Heart right ventricle (tissue), 16 donors: Measurements from ENCODE around the gene SMCHD1. TPM values are rescaled to one million over a fixed set of nuclear protein-coding genes. Genes with fewer than 3 reads are reported as not detected.
"Not testable (repeated sequence)": the region's sequence is repeated elsewhere in the genome, so short reads cannot be mapped to it uniquely, and the experiment has no call there.

Experiments
- ATAC-seq, 8 donors: fragments of 200-7000 bp; cut with Tn5 transposase; one replicate each; pipeline ENCODE4 v1.9.1; 2020; ENCODE audit warnings: mild to moderate bottlenecking in 8 of 8, moderate library complexity in 8 of 8, moderate number of reproducible peaks in 1 of 8
- DNase-seq, 2 donors: peaks; one replicate each; pipeline ENCODE4 v3.0.0-alpha.2; 2020
- H3K27ac ChIP-seq, 10 donors: fragments of 200-600 bp; sonication (generic) in 2 of 10; one replicate each; pipeline versions ENCODE4 v1.5.0 to v1.8.0; 2020 to 2022; ENCODE audit warnings: mild to moderate bottlenecking in 3 of 10
- H3K27me3 ChIP-seq, 7 donors: fragments of 200-600 bp; one replicate each; pipeline ENCODE4 v1.8.0; 2021 to 2022; ENCODE audit warnings: mild to moderate bottlenecking in 2 of 7
- H3K36me3 ChIP-seq, 9 donors: fragments of 200-600 bp; sonication (generic) in 1 of 9; one replicate each; pipeline versions ENCODE4 v1.5.0 to v1.8.0; 2020 to 2022; ENCODE audit warnings: mild to moderate bottlenecking in 2 of 9
- H3K4me1 ChIP-seq, 9 donors: fragments of 200-600 bp; sonication (generic) in 1 of 9; one replicate each; pipeline versions ENCODE4 v1.5.0 to v1.8.0; 2020 to 2022; ENCODE audit warnings: mild to moderate bottlenecking in 4 of 9
- H3K4me3 ChIP-seq, 10 donors: fragments of 200-600 bp; sonication (generic) in 2 of 10; one replicate each; pipeline versions ENCODE4 v1.5.0 to v1.8.0; 2020 to 2022; ENCODE audit warnings: mild to moderate bottlenecking in 7 of 10, moderate library complexity in 2 of 10
- H3K9me3 ChIP-seq, 11 donors: fragments of 200-600 bp in 10 of 11; sonication (generic) in 2 of 11; one replicate each; pipeline versions ENCODE4 v1.5.0 to v1.8.0; 2013 to 2022; ENCODE audit warnings: mild to moderate bottlenecking in 2 of 11, control low read depth in 1 of 11, moderate library complexity in 1 of 11
- WGBS, 2 donors: extraction: QIAGEN DNeasy Blood & Tissue Kit; methylation state at CpG; one replicate each; pipeline ENCODE4 v1.1.7; 2013; ENCODE audit warnings: inconsistent platforms in 1 of 2; 5-methylcytosine and 5-hydroxymethylcytosine counted together
- intact Hi-C, 10 donors: fragments of 100-400 bp; cut with DNase I; formaldehyde crosslinking; loops; one replicate each; pipeline versions ENCODE4 v1.11.1 to v1.14.2; 2022
- polyA plus RNA-seq, 2 donors: library from polyadenylated mRNA; stranded (reverse); fragments of 200-250 nt; gene quantifications; one replicate each; pipeline ENCODE4 v1.2.3, GENCODE V29; 2013
- total RNA-seq, 10 donors: library from RNA; stranded (reverse); fragmentation: NEBNext Ultra II Directional in 3 of 10; extraction: Animal tissue kit (Norgen Biotek cat#: 25700) in 3 of 10; gene quantifications; one replicate each; pipeline versions ENCODE4 v1.2.1 to v1.2.4, GENCODE V29; 2021 to 2023
- TF ChIP-seq, protein P1 (sequence below), 9 donors: fragments of 200-600 bp; sonication (generic) in 2 of 9; IDR thresholded peaks; one replicate each; pipeline versions ENCODE4 v1.5.0 to v1.8.0; 2021 to 2022; ENCODE audit warnings: antibody characterized with exemption in 9 of 9, mild to moderate bottlenecking in 5 of 9, moderate library complexity in 1 of 9
- donor health status: Arrhythmogenic right ventricular cardiomyopathy.
- donor health status: ischemic (EF 13 %, LVEDD 7.1; RV severe dilation, severe dysfunction).
- donor health status: healthy with polysubstance abuse.
- donor health status: DM: no; HTN: yes; CAD: no.
- donor health status: DM: no; HTN: no; CAD: no.
- donor health status: ischemic (EF 25% LVEDD 6.9; RV normal size, moderate dysfunction).
- donor health status: ischemic (EF 25% LVEDD 5.7; RV mildly dilated, moderate dysfunction).
- donor health status: healthy.
- donor health status: DM: yes; HTN: yes; CAD: no.
- donor health status: Ischemic cardiomyopathy.
- donor health status: ischemic (EF 35%, LVEDD 5.7; RV mildly dilated, moderate dysfunction).
- donor health status: nonischemic (EF 11% LVEDD 7.7; RV severe dilation, severe dysfunction).
- donor health status: DM: yes; HTN: yes; CAD: no.
- donor health status: PGD.
- donor health status: ischemic (EF 29% LVEDD 5.4; RV normal size, mild dysfunction).
- donor health status: nonischemic (EF 23%, LVEDD 6.1; RV moderate dilation, normal function).

SMCHD1 gene
- total and polyA plus RNA-seq, 12 donors: 6.3 to 35.3 (median 30.3) TPM

- DNase-seq: no peak
- no peak overlapping the region for H3K27ac ChIP-seq
- no peaks in the 10 kb centered on the region for H3K9me3 ChIP-seq
- intact Hi-C loops: loop anchor here in 1 of 10 donors (10.0 kb wide), 1 partner anchor 53 kb away; no protein-coding TSS in a partner anchor
- no peak for ATAC-seq
- 79 to 89% methylated on average over 1 of the region's 1 CpG for WGBS, 2 donors
- no peaks in the 10 kb centered on the region for H3K4me1 ChIP-seq
- TF ChIP-seq, protein P1, sequence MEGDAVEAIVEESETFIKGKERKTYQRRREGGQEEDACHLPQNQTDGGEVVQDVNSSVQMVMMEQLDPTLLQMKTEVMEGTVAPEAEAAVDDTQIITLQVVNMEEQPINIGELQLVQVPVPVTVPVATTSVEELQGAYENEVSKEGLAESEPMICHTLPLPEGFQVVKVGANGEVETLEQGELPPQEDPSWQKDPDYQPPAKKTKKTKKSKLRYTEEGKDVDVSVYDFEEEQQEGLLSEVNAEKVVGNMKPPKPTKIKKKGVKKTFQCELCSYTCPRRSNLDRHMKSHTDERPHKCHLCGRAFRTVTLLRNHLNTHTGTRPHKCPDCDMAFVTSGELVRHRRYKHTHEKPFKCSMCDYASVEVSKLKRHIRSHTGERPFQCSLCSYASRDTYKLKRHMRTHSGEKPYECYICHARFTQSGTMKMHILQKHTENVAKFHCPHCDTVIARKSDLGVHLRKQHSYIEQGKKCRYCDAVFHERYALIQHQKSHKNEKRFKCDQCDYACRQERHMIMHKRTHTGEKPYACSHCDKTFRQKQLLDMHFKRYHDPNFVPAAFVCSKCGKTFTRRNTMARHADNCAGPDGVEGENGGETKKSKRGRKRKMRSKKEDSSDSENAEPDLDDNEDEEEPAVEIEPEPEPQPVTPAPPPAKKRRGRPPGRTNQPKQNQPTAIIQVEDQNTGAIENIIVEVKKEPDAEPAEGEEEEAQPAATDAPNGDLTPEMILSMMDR (IDR thresholded peaks at IDR 0.05): no peak
- peaks cover 0 to 100% (median 28%) of the 10 kb centered on the region in 9 donors for H3K36me3 ChIP-seq
- H3K4me3 ChIP-seq: no peak overlapping the region
- no peaks in the 10 kb centered on the region for H3K27me3 ChIP-seq
These were observed 142.4 kb downstream of the SMCHD1 start for GRCh38 chr18:2797951-2798350.

GRCh38 chr18:2799369-2799768 lies 143.8 kb downstream of the SMCHD1 start:
- Histone ChIP-seq H3K4me3 (no peak overlapping the region), H3K4me1 (no peaks in the 10 kb centered on the region), H3K36me3 (peaks cover 0 to 100% (median 29%) of the 10 kb centered on the region in 9 donors), H3K27ac (no peak overlapping the region), H3K9me3 (no peaks in the 10 kb centered on the region), H3K27me3 (no peaks in the 10 kb centered on the region)
- WGBS, 2 donors: 81 to 99% methylated on average over 2 of the region's 2 CpGs
- intact Hi-C loops: loop anchor here in 1 of 10 donors (10.0 kb wide), 1 partner anchor 55 kb away; no protein-coding TSS in a partner anchor
- DNase-seq: no peak
- TF ChIP-seq, protein P1 (IDR thresholded peaks at IDR 0.05): no peak
- ATAC-seq: no peak

- no peak overlapping the region for H3K4me3 ChIP-seq
- TF ChIP-seq, protein P1 (IDR thresholded peaks at IDR 0.05): no peak
- intact Hi-C loops: loop anchor here in 1 of 10 donors (10.0 kb wide), 1 partner anchor 99 kb away; no protein-coding TSS in a partner anchor
- ATAC-seq (no peak), DNase-seq (no peak)
- H3K36me3 ChIP-seq: peaks cover 0 to 54% (median 9%) of the 10 kb centered on the region in 9 donors
- no peaks in the 10 kb centered on the region for H3K4me1 ChIP-seq
- no peaks in the 10 kb centered on the region for H3K27me3 ChIP-seq
- peaks cover 0 to 20% (median 5%) of the 10 kb centered on the region in 11 donors for H3K9me3 ChIP-seq
- WGBS, 2 donors: 94 to 96% methylated on average over 8 of the region's 8 CpGs
- no peak overlapping the region for H3K27ac ChIP-seq
These were observed 150.7 kb downstream of the SMCHD1 start for GRCh38 chr18:2805970-2806943.

DNA sequence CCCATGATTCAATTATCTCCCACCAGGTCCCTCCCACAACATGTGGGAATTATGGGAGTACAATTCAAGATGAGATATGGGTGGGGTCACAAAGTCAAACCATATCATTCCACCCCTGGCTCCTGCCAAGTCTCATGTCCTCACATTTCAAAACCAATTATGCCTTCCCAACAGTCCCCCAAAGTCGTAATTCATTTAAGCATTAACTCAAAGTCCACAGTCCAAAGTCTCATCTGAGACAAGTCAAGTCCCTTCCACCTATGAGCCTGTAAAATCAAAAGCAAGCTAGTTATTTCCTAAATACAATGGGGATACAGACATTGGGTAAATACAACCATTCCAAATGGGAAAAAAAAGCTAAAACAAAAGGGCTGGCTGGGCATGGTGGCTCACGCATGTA lies 153.1 kb downstream of the SMCHD1 start:
- H3K27ac ChIP-seq, ATAC-seq, H3K27me3 ChIP-seq, DNase-seq, H3K4me3 ChIP-seq, H3K4me1 ChIP-seq: not testable (repeated sequence)
- peaks cover 0 to 41% (median 10%) of the 10 kb centered on the region in 11 donors for H3K9me3 ChIP-seq
- WGBS, 2 donors: 87 to 90% methylated on average over 2 of the region's 2 CpGs
- intact Hi-C loops: loop anchor here in 1 of 10 donors (10.0 kb wide), 1 partner anchor 96 kb away; no protein-coding TSS in a partner anchor
- H3K36me3 ChIP-seq: peaks cover 0 to 30% (median 0%) of the 10 kb centered on the region in 9 donors

GRCh38 chr18:2809666-2810183 lies 154.2 kb downstream of the SMCHD1 start:
- not testable (repeated sequence) for H3K4me3 ChIP-seq, ATAC-seq, H3K4me1 ChIP-seq, H3K27me3 ChIP-seq, H3K27ac ChIP-seq, DNase-seq
- H3K9me3 ChIP-seq: peaks cover 0 to 52% (median 14%) of the 10 kb centered on the region in 11 donors
- intact Hi-C loops: loop anchor here in 1 of 10 donors (10.0 kb wide), 1 partner anchor 95 kb away; no protein-coding TSS in a partner anchor
- 83 to 88% methylated on average over 6 of the region's 6 CpGs for WGBS, 2 donors
- H3K36me3 ChIP-seq: peaks cover 0 to 19% (median 0%) of the 10 kb centered on the region in 9 donors
